ENCODE results near the gene NSUN7. TPM values are rescaled to one million over a fixed set of nuclear protein-coding genes. Genes with fewer than 3 reads are reported as not detected.

NSUN7 gene
- total RNA-seq, 1 donor from 2014 or later = 4.7 TPM

GRCh38 chr4:40826821-40827220 is 77.1 kb downstream of the NSUN7 start:
- peaks cover 11% of the 10 kb centered on the region for H3K4me1 Mint-ChIP-seq
- H3K4me3 Mint-ChIP-seq = no peak overlapping the region
- H3K27me3 Mint-ChIP-seq (ENCODE audit: low read depth) = no peaks in the 10 kb centered on the region
- DNase-seq (ENCODE audit: low read depth, low spot score) = no peak
- H3K27ac Mint-ChIP-seq (ENCODE audit: unreplicated experiment) = no peak overlapping the region
- TF ChIP-seq CTCF (conservative IDR thresholded peaks at IDR 0.05) = no peak
- peaks cover 14% of the 10 kb centered on the region for H3K36me3 Mint-ChIP-seq (ENCODE audit: low read depth)
- no peaks in the 10 kb centered on the region for H3K9me3 Mint-ChIP-seq

- peaks cover 8% of the 10 kb centered on the region for H3K36me3 Mint-ChIP-seq (ENCODE audit: low read depth)
- H3K27ac Mint-ChIP-seq (ENCODE audit: unreplicated experiment) = peak overlapping the region; percentile 67
- no peaks in the 10 kb centered on the region for H3K9me3 Mint-ChIP-seq
- TF ChIP-seq CTCF (conservative IDR thresholded peaks at IDR 0.05) = no peak
- H3K4me3 Mint-ChIP-seq = no peak overlapping the region
- peaks cover 20% of the 10 kb centered on the region for H3K4me1 Mint-ChIP-seq
- DNase-seq (ENCODE audit: low read depth, low spot score) = no peak
- no peaks in the 10 kb centered on the region for H3K27me3 Mint-ChIP-seq (ENCODE audit: low read depth)
These were observed 78.0 kb downstream of the NSUN7 start for GRCh38 chr4:40827758-40828157.

GRCh38 chr4:40828661-40829060 is 78.9 kb downstream of the NSUN7 start:
- TF ChIP-seq CTCF (conservative IDR thresholded peaks at IDR 0.05) = no peak
- Mint-ChIP-seq H3K27ac (ENCODE audit: unreplicated experiment) (no peak overlapping the region), H3K4me1 (peaks cover 26% of the 10 kb centered on the region), H3K9me3 (no peaks in the 10 kb centered on the region), H3K4me3 (no peak overlapping the region), H3K36me3 (ENCODE audit: low read depth) (peaks cover 16% of the 10 kb centered on the region), H3K27me3 (ENCODE audit: low read depth) (no peaks in the 10 kb centered on the region)
- DNase-seq (ENCODE audit: low read depth, low spot score) = no peak

GRCh38 chr4:40829586-40829985 is 79.8 kb downstream of the NSUN7 start:
- Mint-ChIP-seq H3K27me3 (ENCODE audit: low read depth) (no peaks in the 10 kb centered on the region), H3K9me3 (no peaks in the 10 kb centered on the region), H3K36me3 (ENCODE audit: low read depth) (peaks cover 21% of the 10 kb centered on the region), H3K27ac (ENCODE audit: unreplicated experiment) (no peak overlapping the region), H3K4me3 (no peak overlapping the region), H3K4me1 (peaks cover 33% of the 10 kb centered on the region)
- TF ChIP-seq CTCF (conservative IDR thresholded peaks at IDR 0.05) = no peak
- no peak for DNase-seq (ENCODE audit: low read depth, low spot score)

DNA sequence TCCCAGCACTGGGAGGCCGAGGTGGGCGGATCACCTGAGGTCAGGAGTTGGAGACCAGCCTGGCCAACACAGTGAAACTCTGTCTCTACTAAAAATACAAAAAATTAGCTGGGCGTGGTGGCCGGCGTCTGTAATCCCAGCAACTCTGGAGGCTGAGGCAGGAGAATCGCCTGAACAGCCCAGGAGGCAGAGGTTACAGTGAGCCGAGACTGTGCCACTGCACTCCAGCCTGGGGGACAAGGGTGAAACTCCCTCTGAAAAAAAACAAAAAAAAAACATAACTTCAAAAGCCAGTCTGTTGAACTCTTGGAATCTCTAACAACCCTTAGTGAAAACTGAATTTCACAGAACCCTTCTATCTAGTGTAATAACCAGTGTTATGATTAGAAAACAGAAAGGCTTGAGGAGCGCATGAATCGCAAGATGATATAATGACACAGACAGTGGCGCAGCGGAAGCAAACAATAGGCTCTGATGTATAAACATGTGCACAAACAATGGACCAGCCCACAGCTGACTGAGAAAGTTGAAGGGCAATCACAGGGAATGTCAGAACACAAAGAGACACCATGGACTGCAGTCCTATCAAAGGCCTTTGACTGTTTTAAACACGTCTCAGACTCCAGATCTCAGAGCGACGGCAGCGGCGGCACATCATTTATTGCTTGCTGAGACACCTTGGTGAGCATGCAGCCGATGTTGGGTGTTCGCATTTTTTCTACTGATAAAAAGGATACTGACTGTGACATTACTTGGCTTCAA is 81.6 kb downstream of the NSUN7 start:
- no peaks in the 10 kb centered on the region for H3K9me3 Mint-ChIP-seq
- no peak overlapping the region for H3K27ac Mint-ChIP-seq (ENCODE audit: unreplicated experiment)
- H3K4me3 Mint-ChIP-seq = no peak overlapping the region
- H3K4me1 Mint-ChIP-seq = peaks cover 34% of the 10 kb centered on the region
- DNase-seq (ENCODE audit: low read depth, low spot score) = no peak
- TF ChIP-seq CTCF (conservative IDR thresholded peaks at IDR 0.05) = no peak
- H3K36me3 Mint-ChIP-seq (ENCODE audit: low read depth) = peaks cover 20% of the 10 kb centered on the region
- no peaks in the 10 kb centered on the region for H3K27me3 Mint-ChIP-seq (ENCODE audit: low read depth)
